ENCODE results near the gene BCL11A.

The BCL11A gene

GRCh38 chr2:60407398-60407797, 146.1 kb downstream of the BCL11A start:
- no peak for TF ChIP-seq CTCF (IDR thresholded peaks at IDR 0.05; ENCODE audit: insufficient read depth, low read depth, low read length, missing control alignments)
- DNase-seq (ENCODE audit: low read depth): no peak
- H3K4me3 ChIP-seq (ENCODE audit: low read depth, low read length): no peak overlapping the region

- TF ChIP-seq CTCF (IDR thresholded peaks at IDR 0.05; ENCODE audit: insufficient read depth, low read depth, low read length, missing control alignments): no peak
- H3K4me3 ChIP-seq (ENCODE audit: low read depth, low read length): no peak overlapping the region
- DNase-seq (ENCODE audit: low read depth): no peak
Measured at GRCh38 chr2:60406192-60406591, 147.3 kb downstream of the BCL11A start.

- TF ChIP-seq CTCF (IDR thresholded peaks at IDR 0.05; ENCODE audit: insufficient read depth, low read depth, low read length, missing control alignments): no peak
- H3K4me3 ChIP-seq (ENCODE audit: low read depth, low read length): no peak overlapping the region
- DNase-seq (ENCODE audit: low read depth): no peak
Measured at GRCh38 chr2:60405271-60405919, 148.1 kb downstream of the BCL11A start.
